IMR-90 (cell line): Measurements from ENCODE around the gene ERP27. TPM values are rescaled to one million over a fixed set of nuclear protein-coding genes. Genes with fewer than 3 reads are reported as not detected.

Source experiments
- ATAC-seq: fragments of 200-7000 bp; cut with Tn5 transposase; 2 replicates; pipeline ENCODE4 v1.9.1; 2020; ENCODE audit warnings: low read depth, mild to moderate bottlenecking, moderate library complexity
- BruUV-seq: library from RNA; stranded (reverse); fragments of 400-500 nt; replicated peaks from 2 replicates; lab custom pipeline; 2021; lab: Mats Ljungman, UMichigan
- CTCF ChIA-PET: fragments of 300-600 bp; formaldehyde crosslinking; extraction: SDS; loops from one replicate; lab custom pipeline; 2021; ENCODE audit warnings: antibody characterized with exemption; lab: Yijun Ruan, JAX
- POLR2A ChIA-PET: fragments of 300-600 bp; sonication (Branson Sonifier 250); formaldehyde crosslinking; loops from one replicate; lab custom pipeline; 2022; ENCODE audit warnings: antibody characterized with exemption; ENCODE audit not compliant: unreplicated experiment; lab: Charles Lee
- DNase-seq: peaks from one replicate; pipeline ENCODE4 v3.0.0; 2013
- H2AFZ ChIP-seq: replicated peaks from 2 replicates; pipeline ENCODE3; 2013; ENCODE audit warnings: low read length, mild to moderate bottlenecking; ENCODE audit not compliant: poor library complexity
- H2AK5ac ChIP-seq: 2 replicates; pipeline ENCODE4 v1.6.1; 2013; ENCODE audit warnings: low read depth, low read length, inconsistent platforms
- H2AK9ac ChIP-seq: replicated peaks from 2 replicates; pipeline ENCODE3; 2013; ENCODE audit warnings: mild to moderate bottlenecking, low read depth, low read length, moderate library complexity; ENCODE audit not compliant: poor library complexity
- H2BK120ac ChIP-seq: 2 replicates; pipeline ENCODE4 v1.6.1; 2013; ENCODE audit warnings: low read depth, low read length, inconsistent platforms
- H2BK15ac ChIP-seq: 3 replicates; pipeline ENCODE4 v1.6.1; 2013; ENCODE audit warnings: low read depth, low read length, inconsistent platforms
- H2BK20ac ChIP-seq: 2 replicates; pipeline ENCODE4 v1.6.1; 2013; ENCODE audit warnings: low read depth, mild to moderate bottlenecking, inconsistent platforms, low read length, moderate library complexity
- H2BK5ac ChIP-seq: 2 replicates; pipeline ENCODE4 v1.6.1; 2013; ENCODE audit warnings: mild to moderate bottlenecking, low read depth, low read length, inconsistent platforms; ENCODE audit not compliant: poor library complexity, severe bottlenecking
- H3K14ac ChIP-seq: replicated peaks from 2 replicates; pipeline ENCODE4 v1.6.1; 2013; ENCODE audit warnings: low read depth, low read length, inconsistent platforms
- H3K18ac ChIP-seq: 2 replicates; pipeline ENCODE4 v1.6.1; 2013; ENCODE audit warnings: low read depth, low read length, control low read depth
- H3K23ac ChIP-seq: 2 replicates; pipeline ENCODE4 v1.6.1; 2013; ENCODE audit warnings: low read depth, low read length, inconsistent platforms
- H3K27ac ChIP-seq: 2 replicates; pipeline ENCODE4 v1.5.1; 2013; ENCODE audit warnings: mild to moderate bottlenecking, control low read depth, low read length; ENCODE audit not compliant: insufficient read depth
- H3K27me3 ChIP-seq: 2 replicates; pipeline ENCODE4 v1.6.1; 2013; ENCODE audit warnings: low read length; ENCODE audit not compliant: control insufficient read depth, insufficient read depth
- H3K36me3 ChIP-seq: 2 replicates; pipeline ENCODE4 v1.6.1; 2013; ENCODE audit warnings: low read length, mixed read lengths; ENCODE audit not compliant: control insufficient read depth, insufficient read depth
- H3K4ac ChIP-seq: 2 replicates; pipeline ENCODE4 v1.6.1; 2013; ENCODE audit warnings: low read depth, low read length, inconsistent platforms
- H3K4me1 ChIP-seq: 2 replicates; pipeline ENCODE4 v1.6.1; 2013; ENCODE audit warnings: low read length, mixed read lengths; ENCODE audit not compliant: control insufficient read depth, insufficient read depth
- H3K4me2 ChIP-seq: 2 replicates; pipeline ENCODE4 v1.6.1; 2013; ENCODE audit warnings: low read depth, mild to moderate bottlenecking, control low read depth, low read length, moderate library complexity
- H3K4me3 ChIP-seq: 2 replicates; pipeline ENCODE4 v1.5.1; 2013; ENCODE audit warnings: low read depth, mild to moderate bottlenecking, control low read depth, low read length, moderate library complexity; ENCODE audit not compliant: insufficient read depth
- H3K56ac ChIP-seq: 2 replicates; pipeline ENCODE4 v1.6.1; 2013; ENCODE audit warnings: low read length, inconsistent platforms; ENCODE audit not compliant: insufficient read depth; ENCODE audit errors: extremely low read depth
- H3K79me1 ChIP-seq, 2 experiments: 2 replicates each; pipeline ENCODE4 v1.6.1; 2013; ENCODE audit warnings: low read length in 2 of 2, inconsistent platforms in 1 of 2, low read depth in 1 of 2
- H3K9ac ChIP-seq: 2 replicates; pipeline ENCODE4 v1.6.1; 2013; ENCODE audit warnings: low read depth, low read length, control low read depth
- H3K9me1 ChIP-seq: 2 replicates; pipeline ENCODE4 v1.6.1; 2013; ENCODE audit warnings: low read length, inconsistent platforms; ENCODE audit not compliant: insufficient read depth
- H3K9me3 ChIP-seq: 2 replicates; pipeline ENCODE4 v1.6.1; 2013; ENCODE audit warnings: low read length; ENCODE audit not compliant: control insufficient read depth, insufficient read depth
- H4K20me1 ChIP-seq: 2 replicates; pipeline ENCODE4 v1.6.1; 2013; ENCODE audit warnings: low read length, inconsistent platforms; ENCODE audit not compliant: insufficient read depth
- H4K5ac ChIP-seq: 2 replicates; pipeline ENCODE4 v1.6.1; 2013; ENCODE audit warnings: mild to moderate bottlenecking, low read depth, low read length, control low read depth
- H4K8ac ChIP-seq, 2 experiments: 2 replicates each; pipeline ENCODE4 v1.6.1; 2013; ENCODE audit warnings: low read depth in 2 of 2, low read length in 2 of 2, control low read depth in 1 of 2, inconsistent platforms in 1 of 2
- H4K91ac ChIP-seq: 2 replicates; pipeline ENCODE4 v1.6.1; 2013; ENCODE audit warnings: low read depth, low read length, inconsistent platforms; ENCODE audit not compliant: insufficient read depth
- BHLHE40 ChIP-seq: fragments of 150-350 bp; IDR thresholded peaks from 2 replicates; pipeline ENCODE4 v1.6.1; 2016; ENCODE audit warnings: mild to moderate bottlenecking, low read depth, low read length
- CEBPB ChIP-seq: IDR thresholded peaks from 2 replicates; pipeline ENCODE4 v1.6.1; 2012; ENCODE audit warnings: low read depth, low read length, improper control_type of control experiment
- CHD1 ChIP-seq: IDR thresholded peaks from 2 replicates; pipeline ENCODE4 v1.6.1; 2012; ENCODE audit warnings: low read depth, low read length, improper control_type of control experiment
- CTCF ChIP-seq: conservative IDR thresholded peaks from 2 replicates; pipeline ENCODE4 v1.5.1; 2012; ENCODE audit warnings: mild to moderate bottlenecking, low read depth, low read length, improper control_type of control experiment
- ELK1 ChIP-seq: fragments of 150-350 bp; IDR thresholded peaks from 2 replicates; pipeline ENCODE4 v1.6.1; 2016; ENCODE audit warnings: low read depth, mild to moderate bottlenecking, low read length, moderate library complexity, borderline replicate concordance
- FOS ChIP-seq: fragments of 150-350 bp; IDR thresholded peaks from 2 replicates; pipeline ENCODE4 v1.6.1; 2016; ENCODE audit warnings: low read depth, low read length
- MAFK ChIP-seq: IDR thresholded peaks from 2 replicates; pipeline ENCODE4 v1.6.1; 2012; ENCODE audit warnings: low read depth, low read length, improper control_type of control experiment
- MAZ ChIP-seq: IDR thresholded peaks from 2 replicates; pipeline ENCODE4 v1.6.1; 2012; ENCODE audit warnings: low read depth, mild to moderate bottlenecking, low read length, improper control_type of control experiment, moderate library complexity, borderline replicate concordance
- MXI1 ChIP-seq: IDR thresholded peaks from 2 replicates; pipeline ENCODE4 v1.6.1; 2012; ENCODE audit warnings: low read depth, mild to moderate bottlenecking, low read length, moderate library complexity, borderline replicate concordance
- NFE2L2 ChIP-seq: fragments of 150-350 bp; IDR thresholded peaks from 2 replicates; pipeline ENCODE4 v1.6.1; 2016; ENCODE audit warnings: low read depth, mild to moderate bottlenecking, low read length
- POLR2A ChIP-seq: IDR thresholded peaks from 2 replicates; pipeline ENCODE4 v1.6.1; 2012; ENCODE audit warnings: mild to moderate bottlenecking, low read depth, low read length
- RAD21 ChIP-seq: IDR thresholded peaks from 2 replicates; pipeline ENCODE4 v1.6.1; 2012; ENCODE audit warnings: low read length, improper control_type of control experiment
- RCOR1 ChIP-seq: IDR thresholded peaks from 2 replicates; pipeline ENCODE4 v1.6.1; 2012; ENCODE audit warnings: mild to moderate bottlenecking, low read length, improper control_type of control experiment; ENCODE audit not compliant: insufficient replicate concordance
- RFX5 ChIP-seq: IDR thresholded peaks from 2 replicates; pipeline ENCODE4 v1.8.0; 2012; ENCODE audit warnings: low read depth, mild to moderate bottlenecking, low read length, moderate library complexity
- SMC3 ChIP-seq: fragments of 150-350 bp; IDR thresholded peaks from 2 replicates; pipeline ENCODE4 v1.6.1; 2016; ENCODE audit warnings: low read depth, mild to moderate bottlenecking, antibody characterized with exemption, low read length, moderate library complexity
- USF2 ChIP-seq: fragments of 150-350 bp; IDR thresholded peaks from 2 replicates; pipeline ENCODE4 v1.6.1; 2017; ENCODE audit warnings: mild to moderate bottlenecking, antibody characterized with exemption, low read length, low read depth
- WGBS, 2 experiments: methylation state at CpG; one replicate each; pipeline versions ENCODE4 v1.1.5 to v1.1.7; 2013; ENCODE audit warnings: missing lambda C conversion rate in 2 of 2; ENCODE audit not compliant: insufficient read length in 1 of 2; ENCODE audit errors: extremely low coverage in 2 of 2; 5-methylcytosine and 5-hydroxymethylcytosine counted together
- dilution Hi-C: fragments of 300-500 bp; cut with HindIII; formaldehyde crosslinking; loops from one replicate; pipeline ENCODE4 v1.14.3; 2018; ENCODE audit warnings: low sequenced_read_pairs; ENCODE audit not compliant: unreplicated experiment
- in situ Hi-C: fragments of 300-500 bp; cut with MboI; formaldehyde crosslinking; loops from 3 replicates; pipeline ENCODE4 v1.14.3; 2019; ENCODE audit warnings: low sequenced_read_pairs, inconsistent platforms, mixed read lengths
- intact Hi-C: fragments of 100-400 bp; cut with micrococcal nuclease; formaldehyde crosslinking; loops from 2 replicates; pipeline ENCODE4 v1.10.0; 2022
- polyA plus RNA-seq, 3 experiments: library from polyadenylated mRNA; depleted of rRNA; stranded (reverse); fragments of >200 nt; gene quantifications; 2 replicates each; pipeline ENCODE4 v1.2.3, GENCODE V29; 2012; ENCODE audit warnings: low replicate concordance in 1 of 3
- total RNA-seq: library from RNA; depleted of rRNA; stranded (reverse); fragments of >200 nt; gene quantifications from 2 replicates; pipeline ENCODE4 v1.2.3, GENCODE V29; 2012

The ERP27 gene
- total and polyA plus RNA-seq, 2 of the 4 experiments (the other 2 are of a cell fraction) = not detected

- DNase-seq (peak; percentile 5), ATAC-seq (peak; percentile 40; the same call in 1 of the 2 replicates)
- no peak overlapping the region for H3K4me3 ChIP-seq
- in situ Hi-C loops = no loop called here
- no peak overlapping the region for H3K27ac ChIP-seq
- H2AFZ ChIP-seq = no peak overlapping the region
- TF ChIP-seq ELK1 (no peak), CHD1 (no peak), MXI1 (no peak), CTCF (no peak), FOS (no peak), RFX5 (no peak), NFE2L2 (no peak), MAFK (no peak), BHLHE40 (no peak), RCOR1 (no peak), SMC3 (no peak), MAZ (no peak), POLR2A (no peak), CEBPB (no peak), RAD21 (no peak), USF2 (no peak)
- H4K8ac ChIP-seq = no peak overlapping the region
- no peak overlapping the region for H2AK5ac ChIP-seq
- no peak overlapping the region for H2BK5ac ChIP-seq
- no peak overlapping the region for H4K5ac ChIP-seq
- intact Hi-C loops = no loop called here
- BruUV-seq = no TSS peak
- no peaks in the 10 kb centered on the region for H3K4me1 ChIP-seq
- H2AK9ac ChIP-seq = no peak overlapping the region
- ChIA-PET CTCF (no interaction called here), POLR2A (no interaction called here)
- no peak overlapping the region for H3K23ac ChIP-seq
- no peaks in the 10 kb centered on the region for H3K79me1 ChIP-seq
- H2BK20ac ChIP-seq = no peak overlapping the region
- H3K18ac ChIP-seq = no peak overlapping the region
- dilution Hi-C loops = no loop called here
- H4K20me1 ChIP-seq = no peaks in the 10 kb centered on the region
- no peak overlapping the region for H3K9ac ChIP-seq
- H3K56ac ChIP-seq = no peak overlapping the region
- H3K4ac ChIP-seq = no peak overlapping the region
- no peaks in the 10 kb centered on the region for H3K9me3 ChIP-seq
- no peak overlapping the region for H2BK15ac ChIP-seq
- no peaks in the 10 kb centered on the region for H3K36me3 ChIP-seq
- H4K91ac ChIP-seq = no peak overlapping the region
- no CpG with 5 or more reads among the region's 3 CpGs for WGBS, 2 experiments
- no peak overlapping the region for H2BK120ac ChIP-seq
- H3K9me1 ChIP-seq = no peaks in the 10 kb centered on the region
- no peak overlapping the region for H3K14ac ChIP-seq
- H3K4me2 ChIP-seq = no peak overlapping the region
- no peaks in the 10 kb centered on the region for H3K27me3 ChIP-seq
Observed at GRCh38 chr12:14874882-14875281, 63.5 kb downstream of the ERP27 start.
